ES-I3 (cell line): Measurements from ENCODE around the gene NCS1.

ENCODE experiments used
- H3K36me3 ChIP-seq: 2 replicates; pipeline ENCODE4 v1.6.1; 2013; ENCODE audit warnings: mild to moderate bottlenecking, low read length, control low read depth, moderate library complexity; ENCODE audit not compliant: insufficient read depth
- H3K4me1 ChIP-seq: 2 replicates; pipeline ENCODE4 v1.6.1; 2013; ENCODE audit warnings: mild to moderate bottlenecking, control low read depth, low read length; ENCODE audit not compliant: insufficient read depth
- H3K9ac ChIP-seq: 2 replicates; pipeline ENCODE4 v1.6.1; 2013; ENCODE audit warnings: low read depth, mild to moderate bottlenecking, low read length, moderate library complexity
- H3K9me3 ChIP-seq: 2 replicates; pipeline ENCODE4 v1.6.1; 2013; ENCODE audit warnings: mild to moderate bottlenecking, low read length, moderate library complexity; ENCODE audit not compliant: control insufficient read depth, insufficient read depth

Gene NCS1

GRCh38 chr9:130157079-130157478, 15.1 kb upstream of the NCS1 start:
- no peaks in the 10 kb centered on the region for H3K36me3 ChIP-seq
- no peaks in the 10 kb centered on the region for H3K9me3 ChIP-seq
- no peak overlapping the region for H3K9ac ChIP-seq
- H3K4me1 ChIP-seq: peaks cover 4% of the 10 kb centered on the region; the same call in 1 of the 2 replicates

- Histone ChIP-seq H3K9me3 (no peaks in the 10 kb centered on the region), H3K9ac (no peak overlapping the region)
Measured at GRCh38 chr9:130158001-130158400, 14.2 kb upstream of the NCS1 start.

GRCh38 chr9:130159057-130159456, 13.1 kb upstream of the NCS1 start:
- no peaks in the 10 kb centered on the region; the same call in 1 of the 2 replicates for H3K4me1 ChIP-seq
- no peaks in the 10 kb centered on the region for H3K9me3 ChIP-seq
- H3K36me3 ChIP-seq: no peaks in the 10 kb centered on the region
- no peak overlapping the region for H3K9ac ChIP-seq

More at GRCh38 chr9:130158001-130158400, 14.2 kb upstream of the NCS1 start:
- Histone ChIP-seq H3K36me3 (no peaks in the 10 kb centered on the region), H3K4me1 (peaks cover 4% of the 10 kb centered on the region; the same call in 1 of the 2 replicates)

- no peak overlapping the region for H3K9ac ChIP-seq
- H3K4me1 ChIP-seq: no peaks in the 10 kb centered on the region
- H3K9me3 ChIP-seq: no peaks in the 10 kb centered on the region
- H3K36me3 ChIP-seq: no peaks in the 10 kb centered on the region
Measured at GRCh38 chr9:130159915-130160670, 12.1 kb upstream of the NCS1 start.

GRCh38 chr9:130160862-130161470, 11.2 kb upstream of the NCS1 start:
- Histone ChIP-seq H3K9me3 (no peaks in the 10 kb centered on the region), H3K4me1 (no peaks in the 10 kb centered on the region), H3K9ac (no peak overlapping the region), H3K36me3 (no peaks in the 10 kb centered on the region)

- peaks cover 6% of the 10 kb centered on the region; the same call in 1 of the 2 replicates for H3K4me1 ChIP-seq
- H3K9me3 ChIP-seq: no peaks in the 10 kb centered on the region
Measured at GRCh38 chr9:130165579-130165978, 6.6 kb upstream of the NCS1 start.

GRCh38 chr9:130166399-130166798, 5.8 kb upstream of the NCS1 start:
- Histone ChIP-seq H3K9me3 (no peaks in the 10 kb centered on the region), H3K36me3 (no peaks in the 10 kb centered on the region), H3K9ac (no peak overlapping the region), H3K4me1 (peaks cover 6% of the 10 kb centered on the region; the same call in 1 of the 2 replicates)

More at GRCh38 chr9:130165579-130165978, 6.6 kb upstream of the NCS1 start:
- no peak overlapping the region for H3K9ac ChIP-seq
- no peaks in the 10 kb centered on the region for H3K36me3 ChIP-seq

GRCh38 chr9:130167927-130168326, 4.3 kb upstream of the NCS1 start:
- Histone ChIP-seq H3K4me1 (peaks cover 6% of the 10 kb centered on the region; the same call in 1 of the 2 replicates), H3K9ac (no peak overlapping the region), H3K9me3 (no peaks in the 10 kb centered on the region), H3K36me3 (no peaks in the 10 kb centered on the region)

- H3K4me1 ChIP-seq: peaks cover 6% of the 10 kb centered on the region; the same call in 1 of the 2 replicates
- no peaks in the 10 kb centered on the region for H3K36me3 ChIP-seq
- H3K9me3 ChIP-seq: no peaks in the 10 kb centered on the region
- H3K9ac ChIP-seq: peak overlapping the region; percentile 49
Measured at GRCh38 chr9:130171226-130172148, 717 bp upstream of the NCS1 start.

- Histone ChIP-seq H3K9me3 (no peaks in the 10 kb centered on the region), H3K4me1 (peaks cover 2% of the 10 kb centered on the region; the same call in 1 of the 2 replicates), H3K36me3 (no peaks in the 10 kb centered on the region), H3K9ac (peak overlapping the region; percentile 55; the same call in 1 of the 2 replicates)
Measured at GRCh38 chr9:130172858-130173665, 858 bp downstream of the NCS1 start.

GRCh38 chr9:130173666-130173983, 1.4 kb downstream of the NCS1 start:
- Histone ChIP-seq H3K36me3 (no peaks in the 10 kb centered on the region), H3K9ac (peak overlapping the region; percentile 55; the same call in 1 of the 2 replicates), H3K4me1 (no peaks in the 10 kb centered on the region; the same call in 1 of the 2 replicates)

GRCh38 chr9:130174025-130174424, 1.8 kb downstream of the NCS1 start:
- Histone ChIP-seq H3K9me3 (no peaks in the 10 kb centered on the region), H3K36me3 (no peaks in the 10 kb centered on the region), H3K9ac (no peak overlapping the region), H3K4me1 (no peaks in the 10 kb centered on the region; the same call in 1 of the 2 replicates)

More at GRCh38 chr9:130173666-130173983, 1.4 kb downstream of the NCS1 start:
- no peaks in the 10 kb centered on the region for H3K9me3 ChIP-seq

- Histone ChIP-seq H3K9ac (no peak overlapping the region), H3K9me3 (no peaks in the 10 kb centered on the region), H3K4me1 (no peaks in the 10 kb centered on the region; the same call in 1 of the 2 replicates), H3K36me3 (no peaks in the 10 kb centered on the region)
Measured at GRCh38 chr9:130174920-130175321, 2.7 kb downstream of the NCS1 start.
